SJSA1 (cell line): ENCODE data around the gene GPR152. TPM values are rescaled to one million over a fixed set of nuclear protein-coding genes. Genes with fewer than 3 reads are reported as not detected.
"Not testable (repeated sequence)": the region's sequence is repeated elsewhere in the genome, so short reads cannot be mapped to it uniquely, and the experiment has no call there.

Source experiments
- DNase-seq, 2 experiments: peaks; one replicate each; pipeline ENCODE4 v3.0.0-alpha.2; 2015 to 2020; ENCODE audit warnings: low spot score in 2 of 2, low read depth in 1 of 2
- H3K27ac ChIP-seq: fragments of 250-450 bp; sonication (Bioruptor Pico); 2 replicates; pipeline ENCODE4 v1.5.1; 2020; ENCODE audit warnings: mild to moderate bottlenecking, moderate library complexity
- H3K27me3 ChIP-seq: fragments of 250-450 bp; sonication (Bioruptor Pico); replicated peaks from 2 replicates; pipeline ENCODE4 v1.5.1; 2020; ENCODE audit warnings: mild to moderate bottlenecking, moderate library complexity
- H3K36me3 ChIP-seq: fragments of 250-450 bp; sonication (Bioruptor Pico); 2 replicates; pipeline ENCODE4 v1.5.1; 2020; ENCODE audit warnings: mild to moderate bottlenecking
- H3K4me1 ChIP-seq: fragments of 250-450 bp; sonication (Bioruptor Pico); replicated peaks from 2 replicates; pipeline ENCODE4 v1.6.1; 2021; ENCODE audit warnings: mild to moderate bottlenecking
- H3K4me3 ChIP-seq: fragments of 250-450 bp; sonication (Bioruptor Pico); 2 replicates; pipeline ENCODE4 v1.5.1; 2020; ENCODE audit warnings: mild to moderate bottlenecking
- H3K9me3 ChIP-seq: fragments of 250-450 bp; sonication (Bioruptor Pico); replicated peaks from 2 replicates; pipeline ENCODE4 v1.5.1; 2020; ENCODE audit warnings: mild to moderate bottlenecking
- total RNA-seq: library from RNA; depleted of rRNA; stranded (reverse); fragments of >200 nt; shearing (Covaris generic); gene quantifications from 2 replicates; pipeline ENCODE4 v1.2.3, GENCODE V29; 2014; rRNA removed

Gene GPR152
- total RNA-seq, 1 experiment from 2014 or later: not detected

- Histone ChIP-seq H3K4me3 (no peak overlapping the region), H3K36me3 (peaks cover 15% of the 10 kb centered on the region), H3K27me3 (peaks cover 33% of the 10 kb centered on the region), H3K4me1 (peaks cover 19% of the 10 kb centered on the region), H3K27ac (no peak overlapping the region), H3K9me3 (peaks cover 6% of the 10 kb centered on the region)
- DNase-seq: no peak
These were observed 47.3 kb downstream of the GPR152 start for GRCh38 chr11:67405196-67405567.

GRCh38 chr11:67404515-67405195 lies 47.9 kb downstream of the GPR152 start:
- Histone ChIP-seq H3K27me3 (peaks cover 27% of the 10 kb centered on the region), H3K4me3 (no peak overlapping the region), H3K36me3 (peaks cover 20% of the 10 kb centered on the region), H3K9me3 (peaks cover 6% of the 10 kb centered on the region), H3K27ac (no peak overlapping the region), H3K4me1 (peaks cover 23% of the 10 kb centered on the region)
- no peak for DNase-seq

GRCh38 chr11:67403085-67403484 lies 49.4 kb downstream of the GPR152 start:
- Histone ChIP-seq H3K36me3 (peaks cover 36% of the 10 kb centered on the region), H3K27me3 (peaks cover 12% of the 10 kb centered on the region), H3K4me1 (peaks cover 23% of the 10 kb centered on the region)
- not testable (repeated sequence) for H3K4me3 ChIP-seq, DNase-seq, H3K9me3 ChIP-seq, H3K27ac ChIP-seq

- peaks cover 23% of the 10 kb centered on the region for H3K4me1 ChIP-seq
- peak overlapping the region; percentile 98 for H3K4me3 ChIP-seq
- peak overlapping the region; percentile 96 for H3K27ac ChIP-seq
- peak in 1 of 2 experiments; percentile 83 for DNase-seq
- H3K27me3 ChIP-seq, H3K9me3 ChIP-seq: not testable (repeated sequence)
- H3K36me3 ChIP-seq: peaks cover 43% of the 10 kb centered on the region
These were observed 50.2 kb downstream of the GPR152 start for GRCh38 chr11:67402192-67402839.

- H3K4me3 ChIP-seq: peak within 1 kb of the TSS; percentile 98
- DNase-seq: peak; percentile 97
- peaks cover 23% of the 10 kb centered on the region for H3K4me1 ChIP-seq
- H3K36me3 ChIP-seq: peaks cover 48% of the 10 kb centered on the region
- H3K9me3 ChIP-seq: peaks cover 6% of the 10 kb centered on the region
- H3K27ac ChIP-seq: peak within 1 kb of the TSS; percentile 96
- H3K27me3 ChIP-seq: no peaks in the 10 kb centered on the region
These were observed 50.9 kb downstream of the GPR152 start, which contains the start of gene PPP1CA for GRCh38 chr11:67401495-67402191. TSS of gene PPP1CA (minus strand) at chr11:67401858. CDS start at chr11:67401782, 76 bp downstream.

Other genes with a start within 250 kb of the GPR152 start
- 96.2 and 138 TPM in 2 replicates for gene GRK2, start 186.3 kb downstream of the GPR152 start, total RNA-seq
- 40.2 and 61.7 TPM in 2 replicates for gene ANKRD13D, start 163.4 kb downstream of the GPR152 start, total RNA-seq
- gene SSH3, start 149.2 kb downstream of the GPR152 start, total RNA-seq: 13.4 and 17.5 TPM in 2 replicates
- gene POLD4, start 99.2 kb downstream of the GPR152 start, total RNA-seq: 81.8 and 125 TPM in 2 replicates
- 6.9 and 9.4 TPM in 2 replicates for gene CLCF1, start 79.1 kb downstream of the GPR152 start, total RNA-seq
- 13.8 and 25.1 TPM in 2 replicates for gene RAD9A, start 60.7 kb downstream of the GPR152 start, total RNA-seq
- gene PPP1CA, start 50.9 kb downstream of the GPR152 start, total RNA-seq: 668 and 731 TPM in 2 replicates
- not detected in 2 replicates for gene TBC1D10C, start 48.6 kb downstream of the GPR152 start, total RNA-seq
- gene CARNS1, start 37.1 kb downstream of the GPR152 start, total RNA-seq: not detected in 2 replicates
- 166 and 177 TPM in 2 replicates for gene RPS6KB2, start 24.2 kb downstream of the GPR152 start, total RNA-seq
- 0.37 TPM in 1 of 2 replicates, not detected in the other for gene PTPRCAP, start 15.0 kb downstream of the GPR152 start, total RNA-seq
- 123 and 181 TPM in 2 replicates for gene CORO1B, start 9.3 kb downstream of the GPR152 start, total RNA-seq
- gene CABP4, start 2.6 kb upstream of the GPR152 start, total RNA-seq: not detected in 2 replicates
- gene TMEM134, start 16.5 kb upstream of the GPR152 start, total RNA-seq: 61.1 and 105 TPM in 2 replicates
- 184 and 185 TPM in 2 replicates for gene AIP, start 30.3 kb upstream of the GPR152 start, total RNA-seq
- 11.5 and 18.7 TPM in 2 replicates for gene PITPNM1, start 52.6 kb upstream of the GPR152 start, total RNA-seq
- 61.9 and 82.4 TPM in 2 replicates for gene CDK2AP2, start 55.4 kb upstream of the GPR152 start, total RNA-seq
- not detected in 2 replicates for gene CABP2, start 70.7 kb upstream of the GPR152 start, total RNA-seq
- gene GSTP1, start 131.1 kb upstream of the GPR152 start, total RNA-seq: 2,425 and 2,720 TPM in 2 replicates
- gene NDUFV1, start 154.2 kb upstream of the GPR152 start, total RNA-seq: 308 and 343 TPM in 2 replicates
- 7.4 and 14.0 TPM in 2 replicates for gene NUDT8, start 177.2 kb upstream of the GPR152 start, total RNA-seq
- not detected in 2 replicates for gene TBX10, start 187.0 kb upstream of the GPR152 start, total RNA-seq
- gene ACY3, start 198.0 kb upstream of the GPR152 start, total RNA-seq: not detected in 2 replicates
- gene ALDH3B2, start 221.9 kb upstream of the GPR152 start, total RNA-seq: not detected in 2 replicates